ENCODE data around the gene TECTA.
"Not testable (repeated sequence)": the region's sequence is repeated elsewhere in the genome, so short reads cannot be mapped to it uniquely, and the experiment has no call there.

Gene TECTA

GRCh38 chr11:121240001-121240400, 139.0 kb downstream of the TECTA start:
- H3K27ac ChIP-seq (ENCODE audit: low read length); H3K9me3 ChIP-seq (ENCODE audit: control insufficient read depth, insufficient read depth, low read length); DNase-seq (ENCODE audit: low read depth, low spot score); H3K4me3 ChIP-seq (ENCODE audit: low read length); H3K27me3 ChIP-seq (ENCODE audit: control insufficient read depth, insufficient read depth, low read length); H3K36me3 ChIP-seq (ENCODE audit: control insufficient read depth, insufficient read depth, low read length); H3K4me1 ChIP-seq (ENCODE audit: control insufficient read depth, insufficient read depth, low read length): not testable (repeated sequence)
- WGBS (ENCODE audit: insufficient coverage, insufficient read length): no CpG with 5 or more reads among the region's 5 CpGs

- Histone ChIP-seq H3K36me3 (ENCODE audit: control insufficient read depth, insufficient read depth, low read length) (no peaks in the 10 kb centered on the region), H3K4me3 (ENCODE audit: low read length) (no peak overlapping the region), H3K4me1 (ENCODE audit: control insufficient read depth, insufficient read depth, low read length) (peaks cover 4% of the 10 kb centered on the region), H3K9me3 (ENCODE audit: control insufficient read depth, insufficient read depth, low read length) (no peaks in the 10 kb centered on the region), H3K27me3 (ENCODE audit: control insufficient read depth, insufficient read depth, low read length) (no peaks in the 10 kb centered on the region), H3K27ac (ENCODE audit: low read length) (no peak overlapping the region)
- WGBS (ENCODE audit: insufficient coverage, insufficient read length): no CpG with 5 or more reads among the region's 9 CpGs
- DNase-seq (ENCODE audit: low read depth, low spot score): no peak
Measured at GRCh38 chr11:121240650-121241303, 139.7 kb downstream of the TECTA start.
